HG03045 (cell line): ENCODE data around the gene SPATA20.

Source experiments
- ATAC-seq: cut with Tn5 transposase; IDR thresholded peaks from one replicate; pipeline ENCODE4 v1.9.1; 2021; ENCODE audit warnings: mild to moderate bottlenecking, moderate library complexity; ENCODE audit not compliant: unreplicated experiment

Gene SPATA20

DNA sequence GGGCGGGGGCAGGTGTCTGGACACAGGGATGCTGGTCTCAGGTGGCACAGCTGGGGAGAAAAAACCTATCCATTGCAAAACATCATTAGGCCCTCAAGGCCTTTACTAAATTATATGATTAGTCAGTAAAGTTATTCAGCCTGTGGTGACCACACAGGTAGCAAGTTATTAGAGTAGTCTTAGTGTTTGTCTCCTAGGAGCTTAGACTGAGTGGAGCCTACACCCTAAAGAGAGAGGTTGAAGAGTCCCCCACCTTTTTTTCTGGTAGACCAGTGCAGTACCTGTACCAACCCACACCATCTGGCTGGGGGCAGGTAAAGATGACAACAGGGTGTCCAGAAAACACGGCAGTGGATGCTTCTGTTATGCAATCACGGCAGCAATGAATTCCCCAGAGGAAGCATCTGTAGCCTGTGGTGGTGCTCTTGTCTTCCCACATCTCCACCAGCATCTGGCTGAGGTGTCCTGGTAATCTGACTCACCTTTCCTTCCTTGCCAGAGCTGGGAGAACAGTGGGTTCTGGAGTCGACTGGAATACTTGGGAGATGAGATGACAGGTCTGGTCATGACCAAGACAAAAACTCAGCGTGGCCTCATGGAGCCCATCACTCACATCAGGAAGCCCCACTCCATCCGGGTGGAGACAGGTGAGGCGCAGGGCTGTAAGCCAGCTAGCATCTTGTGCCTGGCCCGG, 27.7 kb upstream of the SPATA20 start:
- ATAC-seq = no peak

DNA sequence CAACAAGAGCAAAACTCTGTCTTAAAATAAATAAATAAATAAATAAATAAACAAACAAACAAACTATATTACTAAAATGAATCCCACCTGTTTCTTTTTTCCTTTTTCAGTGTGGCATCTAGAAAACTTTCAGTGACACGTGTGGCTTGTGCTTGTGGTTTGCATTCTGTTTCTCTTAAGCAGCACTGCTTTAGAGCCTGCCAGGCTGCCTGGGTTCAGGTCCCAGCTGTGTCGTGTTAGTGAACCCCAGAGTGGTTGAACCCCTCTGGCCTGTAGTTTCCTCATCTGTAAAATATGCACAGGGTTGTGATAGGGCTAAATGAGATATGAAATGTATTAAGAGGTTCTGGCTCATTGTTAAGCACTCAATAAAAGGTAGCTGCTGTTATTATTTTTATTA, 26.5 kb upstream of the SPATA20 start:
- no peak for ATAC-seq

DNA sequence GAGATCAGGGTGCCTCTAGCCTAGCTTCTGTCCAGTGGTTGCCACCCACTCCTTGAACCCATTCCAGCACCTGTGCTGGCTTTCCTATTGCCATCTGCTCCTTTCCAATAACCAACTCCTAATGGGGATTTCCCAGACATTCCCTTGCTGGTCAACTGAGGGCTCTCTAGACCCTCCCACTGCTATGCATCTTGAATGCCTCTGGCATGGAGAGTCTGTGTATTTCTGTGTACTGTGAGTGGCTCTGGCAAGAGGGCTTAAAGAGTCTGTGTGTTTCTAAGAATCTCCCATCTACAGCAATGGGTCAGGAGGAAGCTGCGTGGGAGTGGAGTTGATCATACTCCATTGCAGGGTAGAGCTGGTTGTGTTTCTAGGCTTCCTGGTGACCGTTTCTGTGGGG, 25.5 kb upstream of the SPATA20 start:
- no peak for ATAC-seq

DNA sequence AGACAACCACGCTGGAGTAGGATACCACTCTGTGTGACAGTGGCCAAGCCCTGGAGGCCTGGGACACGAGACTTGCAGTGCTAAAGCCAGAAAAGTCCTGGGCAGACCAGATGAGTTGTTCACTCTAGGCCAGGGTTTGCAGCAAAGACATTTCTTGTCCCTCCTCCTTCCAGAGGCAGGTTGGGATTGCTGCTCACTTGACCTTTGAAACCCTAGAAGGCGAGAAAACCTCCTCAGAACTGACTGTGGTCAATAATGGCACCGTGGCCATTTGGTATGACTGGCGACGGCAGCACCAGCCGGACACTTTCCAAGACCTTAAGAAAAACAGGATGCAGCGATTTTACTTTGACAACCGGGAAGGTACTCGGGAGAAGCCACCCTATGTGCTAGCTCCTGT, 24.2 kb upstream of the SPATA20 start:
- no peak for ATAC-seq

DNA sequence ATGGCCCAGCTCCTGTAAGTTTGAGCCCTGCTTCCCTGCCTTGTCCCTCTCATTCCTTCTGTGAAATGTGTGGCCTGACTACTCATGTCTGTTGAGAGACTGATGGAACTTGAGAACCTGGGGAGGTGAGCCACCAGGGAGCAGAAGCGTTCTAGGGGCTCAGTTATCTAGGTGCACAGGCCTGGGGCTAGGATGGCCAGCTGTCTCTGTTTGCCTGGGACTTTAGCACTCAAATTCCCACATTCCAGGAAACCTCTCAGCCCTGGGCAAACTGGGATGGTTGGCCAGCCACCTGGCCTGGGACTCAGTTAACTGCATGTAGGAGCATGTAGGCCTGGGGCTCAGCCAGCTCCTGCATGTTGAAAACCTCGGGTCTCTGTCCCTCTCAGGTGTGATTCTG, 23.8 kb upstream of the SPATA20 start:
- ATAC-seq = no peak

DNA sequence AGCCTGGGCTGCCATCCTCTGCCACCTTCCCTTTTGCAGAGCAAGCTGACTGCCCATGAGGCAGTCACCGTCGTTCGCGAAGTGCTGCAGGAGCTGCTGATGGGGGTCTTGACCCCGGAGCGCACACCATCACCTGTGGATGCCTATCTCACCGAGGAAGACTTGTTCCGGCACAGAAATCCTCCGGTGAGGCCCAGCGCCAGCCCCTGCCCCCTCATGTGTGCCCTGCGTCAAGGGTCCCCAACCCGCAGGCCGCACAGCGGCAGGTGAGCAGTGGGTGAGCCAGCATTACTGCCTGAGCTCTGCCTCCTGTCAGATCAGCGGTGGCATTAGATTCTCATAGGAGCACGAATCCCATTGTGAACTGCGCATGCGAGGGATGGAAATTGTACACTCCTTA, 22.1 kb upstream of the SPATA20 start:
- no peak for ATAC-seq

GRCh38 chr17:50527155-50527762, 19.7 kb upstream of the SPATA20 start:
- ATAC-seq = no peak

DNA sequence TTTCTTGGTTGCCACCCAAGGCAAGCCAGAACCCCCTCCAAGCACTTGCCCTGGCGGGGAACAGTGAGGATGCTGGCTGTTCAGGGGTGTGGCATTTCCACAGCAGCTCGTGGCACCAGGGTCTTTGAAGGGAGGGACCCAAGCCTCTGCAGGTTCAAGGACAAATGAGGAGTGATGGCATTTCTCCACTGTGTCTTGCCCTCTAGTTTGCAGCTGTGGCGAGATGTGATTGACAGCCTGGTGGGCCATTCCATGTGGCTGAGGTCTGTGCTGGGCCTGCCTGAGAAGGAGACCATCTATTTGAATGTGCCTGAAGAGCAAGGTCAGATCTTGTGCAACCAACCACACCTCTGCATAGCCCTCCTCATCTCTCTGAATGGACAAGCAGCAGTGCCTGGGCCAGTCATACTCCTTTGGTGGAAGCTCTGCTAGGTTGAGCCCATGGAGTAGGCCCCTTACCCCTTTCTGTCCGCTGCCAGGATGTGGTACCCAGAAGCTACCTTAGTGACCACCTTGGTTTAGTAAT, 19.0 kb upstream of the SPATA20 start:
- ATAC-seq = no peak

- no peak for ATAC-seq
Measured at GRCh38 chr17:50529849-50530248, 17.1 kb upstream of the SPATA20 start.

- ATAC-seq = no peak
Measured at GRCh38 chr17:50531428-50532025, 15.4 kb upstream of the SPATA20 start.

GRCh38 chr17:50532452-50533024, 14.4 kb upstream of the SPATA20 start, which contains the start of gene EPN3:
EPN3 (plus strand) TSS chr17:50532735; CDS start chr17:50536557, 3,822 bp downstream.
- no peak for ATAC-seq

DNA sequence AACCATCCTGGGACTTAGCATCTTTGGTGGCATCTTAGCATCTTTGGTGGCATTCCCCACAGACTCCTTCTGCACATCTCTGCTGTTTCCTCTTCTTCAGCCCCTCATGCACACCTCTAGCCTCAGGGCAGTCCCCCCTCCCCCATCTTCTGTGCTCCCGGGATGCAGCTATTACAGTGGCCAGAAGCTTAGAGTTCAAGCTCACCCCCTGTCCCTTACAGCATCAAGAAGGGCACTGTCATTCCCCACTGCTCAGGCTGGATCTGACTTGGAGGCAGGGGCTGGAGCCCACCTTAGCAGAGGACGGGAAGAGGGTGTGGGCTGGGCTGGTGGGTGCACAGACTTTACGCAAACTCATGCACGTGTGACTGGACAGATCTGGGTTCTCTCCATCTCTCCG, 13.8 kb upstream of the SPATA20 start:
- no peak for ATAC-seq

DNA sequence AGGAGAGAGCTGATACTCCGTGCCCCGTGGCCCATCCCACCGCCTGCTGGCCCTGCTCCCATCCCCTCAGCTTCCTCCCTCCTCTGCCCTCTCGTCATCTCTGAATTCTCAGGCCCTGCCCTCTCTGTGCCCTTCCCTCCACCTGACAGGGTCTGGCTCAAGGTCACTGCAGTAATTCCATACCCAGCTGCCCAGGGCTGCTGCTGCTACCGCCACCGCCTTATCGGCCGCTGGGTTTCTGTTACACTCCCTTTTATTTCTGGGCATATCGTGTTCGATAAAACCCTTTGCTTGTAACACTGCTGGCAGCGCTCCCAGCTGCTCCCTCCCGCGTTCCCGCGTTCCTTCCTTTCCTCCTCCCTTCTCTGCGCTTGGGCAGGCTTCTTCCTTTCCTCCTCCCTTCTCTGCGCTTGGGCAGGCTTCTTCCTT, 13.2 kb upstream of the SPATA20 start:
- ATAC-seq = no peak

GRCh38 chr17:50534222-50534978, 12.6 kb upstream of the SPATA20 start:
- ATAC-seq = no peak

GRCh38 chr17:50534979-50535326, 12.0 kb upstream of the SPATA20 start:
- no peak for ATAC-seq

- ATAC-seq = no peak
Measured at GRCh38 chr17:50535407-50535806, 11.6 kb upstream of the SPATA20 start.

- no peak for ATAC-seq
Measured at GRCh38 chr17:50536683-50537646, 10.0 kb upstream of the SPATA20 start.

DNA sequence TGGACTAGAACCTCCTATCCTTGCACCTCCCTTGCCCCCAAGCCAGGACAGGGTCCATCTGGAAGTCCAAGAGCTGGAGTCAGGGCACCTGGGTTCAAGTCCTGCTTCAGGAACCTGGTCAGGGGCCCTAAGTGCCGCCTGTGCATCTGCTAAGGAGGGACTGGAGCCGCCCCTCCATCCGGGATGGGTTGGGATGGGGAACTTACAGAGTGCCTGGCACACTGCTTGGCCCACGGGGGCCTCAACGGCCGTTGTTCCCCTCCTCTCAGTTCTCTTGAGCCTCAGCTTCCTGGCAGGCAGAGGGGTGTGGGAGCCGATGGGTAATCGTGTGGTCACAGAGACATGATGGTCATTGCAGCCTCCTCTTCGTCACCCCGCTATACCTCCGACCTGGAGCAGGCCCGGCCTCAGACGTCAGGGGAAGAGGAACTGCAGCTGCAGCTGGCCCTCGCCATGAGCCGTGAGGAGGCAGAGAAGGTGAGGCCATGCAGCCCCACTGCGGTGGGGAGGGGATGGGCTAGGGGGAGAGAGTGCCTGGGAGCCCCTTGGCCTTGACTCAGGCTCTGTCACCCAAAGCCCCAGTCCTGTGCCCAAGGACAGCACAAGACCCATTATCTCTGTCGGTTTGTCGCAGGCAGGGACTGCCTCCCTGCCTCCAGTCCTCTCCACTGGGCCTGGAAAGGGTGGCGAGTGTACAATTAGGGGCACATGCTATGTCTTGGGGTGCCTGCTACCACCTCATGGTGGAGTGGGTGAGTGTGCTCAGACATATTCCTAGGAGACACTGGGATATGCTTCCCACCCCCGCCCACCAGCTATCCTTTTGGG, 9.0 kb upstream of the SPATA20 start:
- ATAC-seq = no peak
